WERI-Rb-1 (cell line): ENCODE results near the gene TMEM120A.
"Not testable (repeated sequence)": the region's sequence is repeated elsewhere in the genome, so short reads cannot be mapped to it uniquely, and the experiment has no call there.

ENCODE experiments used
- DNase-seq: peaks from one replicate; pipeline ENCODE4 v3.0.0-alpha.2; 2020
- H3K27ac ChIP-seq: fragments of 250-450 bp; sonication (Bioruptor Pico); 2 replicates; pipeline ENCODE4 v1.5.1; 2020; ENCODE audit warnings: mild to moderate bottlenecking, moderate library complexity
- H3K27me3 ChIP-seq: fragments of 250-450 bp; sonication (Bioruptor Pico); 2 replicates; pipeline ENCODE4 v1.5.1; 2021; ENCODE audit warnings: mild to moderate bottlenecking, low read depth, moderate library complexity; ENCODE audit not compliant: insufficient read depth, severe bottlenecking
- H3K36me3 ChIP-seq: fragments of 250-450 bp; sonication (Bioruptor Pico); 2 replicates; pipeline ENCODE4 v1.5.1; 2020; ENCODE audit warnings: mild to moderate bottlenecking, moderate library complexity
- H3K4me3 ChIP-seq: 2 replicates; pipeline ENCODE4 v1.5.1; 2011; ENCODE audit warnings: low read depth, mild to moderate bottlenecking, control low read depth, low read length
- H3K9me3 ChIP-seq: fragments of 250-450 bp; sonication (Bioruptor Pico); 2 replicates; pipeline ENCODE4 v1.5.1; 2021; ENCODE audit warnings: mild to moderate bottlenecking, moderate library complexity; ENCODE audit not compliant: severe bottlenecking
- CTCF ChIP-seq: IDR thresholded peaks from 2 replicates; pipeline ENCODE4 v1.5.1; 2011; ENCODE audit warnings: low read depth, mild to moderate bottlenecking, control low read depth, inconsistent platforms, low read length

TMEM120A gene

GRCh38 chr7:76009672-76010600 lies 15.5 kb upstream of the TMEM120A start:
- TF ChIP-seq CTCF, result no peak
- DNase-seq, result no peak
- H3K9me3 ChIP-seq, result no peaks in the 10 kb centered on the region
- H3K27me3 ChIP-seq, result no peaks in the 10 kb centered on the region
- H3K27ac ChIP-seq, result no peak overlapping the region
- H3K4me3 ChIP-seq, result no peak overlapping the region
- H3K36me3 ChIP-seq, result no peaks in the 10 kb centered on the region

GRCh38 chr7:76008156-76008687 lies 13.8 kb upstream of the TMEM120A start:
- Histone ChIP-seq H3K36me3 (peaks cover 5% of the 10 kb centered on the region), H3K27me3 (no peaks in the 10 kb centered on the region), H3K9me3 (no peaks in the 10 kb centered on the region), H3K4me3 (no peak overlapping the region), H3K27ac (no peak overlapping the region)
- DNase-seq, result no peak
- TF ChIP-seq CTCF, result no peak

GRCh38 chr7:76005004-76005403 lies 10.6 kb upstream of the TMEM120A start:
- DNase-seq, H3K9me3 ChIP-seq, H3K27me3 ChIP-seq, H3K27ac ChIP-seq, H3K4me3 ChIP-seq: not testable (repeated sequence)
- peaks cover 16% of the 10 kb centered on the region for H3K36me3 ChIP-seq

GRCh38 chr7:76003351-76003750 lies 9.0 kb upstream of the TMEM120A start:
- no peak overlapping the region for H3K27ac ChIP-seq
- DNase-seq, result no peak
- H3K4me3 ChIP-seq, result no peak overlapping the region
- no peak for TF ChIP-seq CTCF
- peaks cover 16% of the 10 kb centered on the region for H3K36me3 ChIP-seq
- H3K27me3 ChIP-seq, result no peaks in the 10 kb centered on the region
- H3K9me3 ChIP-seq, result no peaks in the 10 kb centered on the region

GRCh38 chr7:76002822-76003221 lies 8.4 kb upstream of the TMEM120A start:
- no peak overlapping the region for H3K4me3 ChIP-seq
- H3K27me3 ChIP-seq, result no peaks in the 10 kb centered on the region
- no peak for DNase-seq
- H3K9me3 ChIP-seq, result no peaks in the 10 kb centered on the region
- H3K27ac ChIP-seq, result no peak overlapping the region
- H3K36me3 ChIP-seq, result peaks cover 16% of the 10 kb centered on the region
- TF ChIP-seq CTCF, result no peak

- DNase-seq, result no peak
- Histone ChIP-seq H3K4me3 (no peak overlapping the region), H3K27me3 (no peaks in the 10 kb centered on the region), H3K9me3 (no peaks in the 10 kb centered on the region), H3K27ac (no peak overlapping the region), H3K36me3 (peaks cover 16% of the 10 kb centered on the region)
- no peak for TF ChIP-seq CTCF
Observed at GRCh38 chr7:76002139-76002538, 7.7 kb upstream of the TMEM120A start.
